ENCODE results near the gene CLRN1. TPM values are rescaled to one million over a fixed set of nuclear protein-coding genes. Genes with fewer than 3 reads are reported as not detected.
A peak's percentile ranks its signal among the peaks of the same experiment; 100 is the strongest.

CLRN1 gene
- not detected in 2 replicates for total RNA-seq (2014; rRNA removed; shearing (Covaris generic))

GRCh38 chr3:150972366-150973071 is at the start of gene CLRN1:
TSS of gene CLRN1 (minus strand) at chr3:150972727. CDS start at chr3:150972708, 19 bp downstream.
- Histone ChIP-seq H3K36me3 (no peaks in the 10 kb centered on the region), H3K9me3 (replicated peaks) (no peaks in the 10 kb centered on the region), H3K27me3 (replicated peaks) (no peaks in the 10 kb centered on the region), H3K4me3 (no peak within 1 kb of the TSS), H3K27ac (no peak within 1 kb of the TSS), H3K4me1 (replicated peaks) (peaks cover 11% of the 10 kb centered on the region)
- DNase-seq (ENCODE audit: low read depth in 1 of 2, low spot score in 2 of 2): no peak

- Histone ChIP-seq H3K36me3 (no peaks in the 10 kb centered on the region), H3K4me1 (replicated peaks) (no peaks in the 10 kb centered on the region), H3K4me3 (no peak overlapping the region), H3K27ac (no peak overlapping the region), H3K9me3 (replicated peaks) (no peaks in the 10 kb centered on the region), H3K27me3 (replicated peaks) (peaks cover 20% of the 10 kb centered on the region; the same call in 1 of the 2 replicates)
- no peak for DNase-seq (ENCODE audit: low read depth in 1 of 2, low spot score in 2 of 2)
Measured at GRCh38 chr3:151016478-151016795, 43.9 kb upstream of the CLRN1 start.

DNA sequence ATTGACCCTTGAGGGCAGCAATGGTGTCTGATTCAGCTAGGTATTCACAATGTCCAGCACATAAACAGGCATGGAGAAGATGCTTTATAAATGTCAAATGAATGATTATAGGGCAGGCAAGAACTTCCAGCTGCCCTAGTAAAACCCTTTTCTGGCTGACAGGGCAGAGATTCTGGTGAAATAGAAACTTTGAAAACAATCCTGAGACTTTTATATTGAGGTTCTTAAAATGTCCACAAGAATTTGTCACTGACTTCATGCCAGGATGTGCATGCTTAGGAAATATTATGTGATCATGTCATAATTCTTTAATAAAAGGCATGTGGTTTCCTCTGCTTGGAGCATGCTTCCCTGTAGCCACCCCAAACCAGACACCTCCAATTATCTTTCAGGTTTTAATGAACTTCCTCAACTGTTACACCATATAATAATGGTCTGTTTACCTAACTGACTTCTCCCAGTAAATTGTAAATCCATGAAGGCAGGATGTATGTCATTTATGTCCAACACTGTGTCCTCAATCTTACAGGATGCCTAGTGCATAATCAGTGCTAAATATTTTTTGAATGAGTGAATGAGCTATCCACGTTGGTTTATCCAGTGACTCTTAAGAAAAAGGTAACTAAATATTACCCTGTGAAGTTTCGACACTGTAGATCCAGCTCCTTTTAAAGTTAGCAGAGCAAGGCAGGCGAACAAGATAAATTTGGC is 43.4 kb upstream of the CLRN1 start:
- DNase-seq (ENCODE audit: low read depth in 1 of 2, low spot score in 2 of 2): no peak

DNA sequence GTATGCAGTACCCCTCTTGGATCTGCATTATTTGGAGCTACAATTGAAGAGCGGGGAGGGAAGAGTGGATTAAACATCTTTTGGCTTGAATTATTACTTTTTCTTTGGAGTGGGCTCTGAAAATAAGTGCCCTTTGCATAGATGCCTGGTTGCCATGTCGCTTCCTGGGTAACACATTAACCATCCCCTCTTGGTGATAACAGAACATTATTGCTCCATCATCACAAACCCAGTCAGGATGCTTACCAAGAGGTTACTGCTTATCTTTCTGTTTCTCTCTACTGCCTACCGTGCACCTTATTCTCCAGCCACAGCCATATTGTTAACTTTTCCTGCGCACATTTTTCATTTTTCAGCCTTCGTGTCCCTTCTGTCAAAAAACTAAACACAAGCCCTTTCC is 42.7 kb upstream of the CLRN1 start:
- Histone ChIP-seq H3K27ac (no peak overlapping the region), H3K36me3 (no peaks in the 10 kb centered on the region), H3K4me3 (no peak overlapping the region), H3K27me3 (replicated peaks) (peaks cover 10% of the 10 kb centered on the region; the same call in 1 of the 2 replicates), H3K9me3 (replicated peaks) (no peaks in the 10 kb centered on the region), H3K4me1 (replicated peaks) (no peaks in the 10 kb centered on the region)
- no peak for DNase-seq (ENCODE audit: low read depth in 1 of 2, low spot score in 2 of 2)

More for the DNA sequence above, 43.4 kb upstream of the CLRN1 start:
- Histone ChIP-seq H3K4me1 (replicated peaks) (no peaks in the 10 kb centered on the region), H3K27ac (no peak overlapping the region), H3K36me3 (no peaks in the 10 kb centered on the region), H3K27me3 (replicated peaks) (peaks cover 15% of the 10 kb centered on the region; the same call in 1 of the 2 replicates), H3K4me3 (no peak overlapping the region), H3K9me3 (replicated peaks) (no peaks in the 10 kb centered on the region)

DNA sequence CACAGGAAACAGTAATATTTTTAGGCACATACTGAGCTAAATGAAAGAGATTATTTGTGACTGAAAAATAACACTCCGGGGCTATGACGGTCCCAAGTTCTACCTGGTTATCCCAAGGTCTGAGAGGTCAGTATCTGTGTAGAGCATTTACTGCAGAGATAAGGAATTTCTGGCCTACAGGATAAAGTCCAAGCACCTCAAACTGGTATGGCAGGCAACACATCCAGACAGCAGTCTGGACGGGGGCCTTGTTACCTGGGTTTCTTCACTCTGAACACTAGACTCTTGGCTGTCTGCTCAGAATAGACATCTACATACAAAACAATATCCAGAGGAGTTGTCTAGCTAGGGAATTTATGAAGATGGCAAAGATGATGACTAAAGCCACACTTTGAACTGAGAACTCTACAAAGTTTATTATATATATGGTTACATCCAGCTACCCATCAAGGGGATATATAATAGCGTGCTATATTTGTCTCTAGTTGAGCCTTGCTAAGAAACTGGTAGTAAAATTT is 42.0 kb upstream of the CLRN1 start:
- H3K4me1 ChIP-seq (replicated peaks): no peaks in the 10 kb centered on the region
- H3K9me3 ChIP-seq (replicated peaks): no peaks in the 10 kb centered on the region
- H3K36me3 ChIP-seq: no peaks in the 10 kb centered on the region

GRCh38 chr3:151012753-151013152 is 40.2 kb upstream of the CLRN1 start:
- Histone ChIP-seq H3K9me3 (replicated peaks) (no peaks in the 10 kb centered on the region), H3K36me3 (no peaks in the 10 kb centered on the region), H3K4me1 (replicated peaks) (no peaks in the 10 kb centered on the region), H3K27ac (no peak overlapping the region), H3K27me3 (replicated peaks) (0 out of 2 replicates have a peak, but pooled peaks cover 5% of the 10 kb centered on the region), H3K4me3 (no peak overlapping the region)
- DNase-seq (ENCODE audit: low read depth in 1 of 2, low spot score in 2 of 2): no peak

More for the DNA sequence above, 42.0 kb upstream of the CLRN1 start:
- DNase-seq (ENCODE audit: low read depth in 1 of 2, low spot score in 2 of 2): no peak
- H3K27ac ChIP-seq: no peak overlapping the region
- H3K27me3 ChIP-seq (replicated peaks): 0 out of 2 replicates have a peak, but pooled peaks cover 7% of the 10 kb centered on the region
- no peak overlapping the region for H3K4me3 ChIP-seq

- Histone ChIP-seq H3K27me3 (replicated peaks) (peaks cover 6% of the 10 kb centered on the region; the same call in 1 of the 2 replicates), H3K9me3 (replicated peaks) (no peaks in the 10 kb centered on the region), H3K4me1 (replicated peaks) (no peaks in the 10 kb centered on the region), H3K36me3 (no peaks in the 10 kb centered on the region), H3K27ac (no peak overlapping the region), H3K4me3 (no peak overlapping the region)
- DNase-seq (ENCODE audit: low read depth in 1 of 2, low spot score in 2 of 2): no peak
Measured at GRCh38 chr3:151011427-151011826, 38.9 kb upstream of the CLRN1 start.

DNA sequence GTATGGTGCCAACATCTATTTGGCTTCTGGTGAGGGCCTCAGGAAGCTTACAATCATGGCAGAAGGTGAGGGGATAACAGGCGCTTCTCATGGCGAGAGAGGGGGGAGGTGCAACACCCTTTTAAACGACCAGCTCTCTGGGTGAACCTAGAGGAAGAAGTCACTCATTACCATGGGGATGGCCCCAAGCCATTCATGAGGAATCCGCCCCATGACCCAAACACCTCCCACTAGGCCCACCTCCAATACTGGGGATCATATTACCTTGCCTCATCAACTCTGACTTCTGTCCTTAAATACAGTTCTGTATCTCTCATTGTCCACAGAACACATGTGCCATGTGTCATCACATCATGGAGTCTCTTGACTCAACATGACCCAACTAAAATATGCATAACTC is 37.5 kb upstream of the CLRN1 start:
- H3K9me3 ChIP-seq (replicated peaks): no peaks in the 10 kb centered on the region
- H3K27me3 ChIP-seq (replicated peaks): peaks cover 3% of the 10 kb centered on the region; the same call in 1 of the 2 replicates
- no peak for DNase-seq (ENCODE audit: low read depth in 1 of 2, low spot score in 2 of 2)
- no peaks in the 10 kb centered on the region for H3K36me3 ChIP-seq
- no peak overlapping the region for H3K4me3 ChIP-seq
- no peak overlapping the region for H3K27ac ChIP-seq
- H3K4me1 ChIP-seq (replicated peaks): no peaks in the 10 kb centered on the region

DNA sequence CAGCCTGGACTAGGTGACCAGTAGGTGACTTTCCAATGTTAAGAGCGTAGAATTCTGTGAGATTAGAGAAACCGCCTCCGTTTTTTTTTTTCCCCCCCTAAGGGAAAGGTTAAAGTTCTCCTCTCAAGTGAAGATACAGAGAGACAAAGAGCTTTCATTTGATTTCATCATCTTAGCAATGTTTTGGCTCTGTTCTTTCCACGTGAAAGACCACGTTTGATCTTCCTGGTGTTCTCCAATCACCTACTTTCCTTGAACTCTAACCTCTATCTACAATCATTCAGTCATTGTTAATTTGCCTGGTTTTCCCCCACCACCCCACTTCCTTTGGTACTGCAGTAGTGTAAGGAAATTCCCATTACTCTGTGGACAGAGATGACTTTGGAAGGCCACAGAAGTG is 36.9 kb upstream of the CLRN1 start:
- Histone ChIP-seq H3K36me3 (no peaks in the 10 kb centered on the region), H3K27me3 (replicated peaks) (peaks cover 3% of the 10 kb centered on the region; the same call in 1 of the 2 replicates), H3K9me3 (replicated peaks) (no peaks in the 10 kb centered on the region), H3K4me1 (replicated peaks) (no peaks in the 10 kb centered on the region), H3K27ac (no peak overlapping the region), H3K4me3 (no peak overlapping the region)
- DNase-seq (ENCODE audit: low read depth in 1 of 2, low spot score in 2 of 2): no peak

GRCh38 chr3:151008699-151009098 is 36.2 kb upstream of the CLRN1 start:
- no peak for DNase-seq (ENCODE audit: low read depth in 1 of 2, low spot score in 2 of 2)
- H3K27ac ChIP-seq: no peak overlapping the region

GRCh38 chr3:151003768-151004134 is 31.2 kb upstream of the CLRN1 start:
- Histone ChIP-seq H3K27ac (no peak overlapping the region), H3K4me3 (no peak overlapping the region)

More at GRCh38 chr3:151008699-151009098, 36.2 kb upstream of the CLRN1 start:
- H3K9me3 ChIP-seq (replicated peaks): no peaks in the 10 kb centered on the region
- peaks cover 3% of the 10 kb centered on the region; the same call in 1 of the 2 replicates for H3K27me3 ChIP-seq (replicated peaks)
- H3K4me1 ChIP-seq (replicated peaks): no peaks in the 10 kb centered on the region
- no peak overlapping the region for H3K4me3 ChIP-seq
- no peaks in the 10 kb centered on the region for H3K36me3 ChIP-seq

DNA sequence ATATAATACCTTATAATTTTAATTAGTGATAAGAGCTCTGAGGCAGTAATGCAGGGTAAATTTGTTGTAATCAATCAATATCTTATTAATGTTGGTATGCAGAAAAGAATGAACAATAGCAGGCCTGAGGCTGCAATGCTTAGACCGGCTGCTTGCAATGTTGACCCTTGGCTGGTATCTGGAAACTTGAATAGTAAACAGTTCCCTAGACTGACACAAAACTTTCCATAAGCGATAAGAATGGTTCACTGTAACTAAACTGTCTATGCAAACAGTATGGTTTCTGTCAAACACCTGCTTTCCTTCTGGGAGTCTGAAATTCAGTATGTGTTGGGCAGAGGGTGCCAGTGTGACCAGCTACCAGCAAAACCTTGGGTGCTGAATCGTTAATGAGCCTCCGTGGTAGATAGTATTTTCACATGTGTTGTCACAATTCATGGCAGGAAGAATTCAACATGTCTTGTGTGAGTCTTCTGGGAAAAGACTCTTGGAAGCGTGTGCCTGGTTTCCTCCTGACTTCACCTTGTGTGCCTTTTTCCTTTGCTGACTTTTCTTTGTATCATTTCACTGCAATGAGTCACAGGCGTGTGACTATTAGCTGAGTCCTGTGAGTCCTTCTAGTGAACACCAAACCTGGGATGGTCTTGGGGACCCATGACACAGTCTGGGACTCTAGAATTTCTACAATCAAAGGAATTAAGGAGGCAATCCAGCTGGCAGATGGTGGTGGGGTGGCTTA is 30.7 kb upstream of the CLRN1 start:
- H3K27ac ChIP-seq: no peak overlapping the region
- H3K27me3 ChIP-seq (replicated peaks): peaks cover 3% of the 10 kb centered on the region
- H3K4me3 ChIP-seq: no peak overlapping the region
- H3K4me1 ChIP-seq (replicated peaks): 0 out of 2 replicates have a peak, but pooled peaks cover 6% of the 10 kb centered on the region
- no peaks in the 10 kb centered on the region for H3K9me3 ChIP-seq (replicated peaks)
- no peaks in the 10 kb centered on the region for H3K36me3 ChIP-seq
- peak in 1 of 2 experiments; percentile 5 for DNase-seq (ENCODE audit: low read depth in 1 of 2, low spot score in 2 of 2)

More at GRCh38 chr3:151003768-151004134, 31.2 kb upstream of the CLRN1 start:
- 0 out of 2 replicates have a peak, but pooled peaks cover 6% of the 10 kb centered on the region for H3K4me1 ChIP-seq (replicated peaks)
- DNase-seq (ENCODE audit: low read depth in 1 of 2, low spot score in 2 of 2): no peak
- no peaks in the 10 kb centered on the region for H3K9me3 ChIP-seq (replicated peaks)
- peaks cover 3% of the 10 kb centered on the region for H3K27me3 ChIP-seq (replicated peaks)
- no peaks in the 10 kb centered on the region for H3K36me3 ChIP-seq
